Neural progenitor cell (in vitro differentiated cells): Measurements from ENCODE around the gene GDF2.

Source experiments
- EZH2 ChIP-seq: fragments of 200-600 bp; sonication (generic); IDR thresholded peaks from 2 replicates; pipeline ENCODE4 v1.6.1; 2017; ENCODE audit warnings: antibody characterized with exemption, mild to moderate bottlenecking, moderate library complexity
- TF ChIP-seq, protein P1 (sequence below): fragments of 200-600 bp; sonication (generic); IDR thresholded peaks from 2 replicates; pipeline ENCODE4 v1.5.1; 2017; ENCODE audit warnings: antibody characterized with exemption, mild to moderate bottlenecking

DNA sequence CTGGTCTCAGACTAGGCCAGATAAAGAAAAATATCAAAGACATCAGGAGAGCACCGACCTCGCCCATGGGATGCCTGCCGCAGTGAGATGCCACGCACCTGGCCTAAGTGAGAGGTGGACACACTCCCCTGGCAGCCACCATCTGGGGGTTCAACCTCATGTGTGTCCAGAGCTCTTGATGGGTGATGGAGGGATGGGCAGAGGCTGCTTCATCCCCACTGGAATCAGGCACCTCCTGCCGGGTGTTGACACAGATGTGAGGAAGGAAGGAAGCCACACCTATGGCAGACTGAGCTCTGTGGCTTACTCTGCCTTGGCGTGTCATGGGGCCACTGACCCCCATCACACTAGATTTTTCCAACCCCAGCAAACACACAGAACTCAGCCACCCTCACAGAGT, 50.5 kb downstream of the GDF2 start:
- TF ChIP-seq, protein P1, sequence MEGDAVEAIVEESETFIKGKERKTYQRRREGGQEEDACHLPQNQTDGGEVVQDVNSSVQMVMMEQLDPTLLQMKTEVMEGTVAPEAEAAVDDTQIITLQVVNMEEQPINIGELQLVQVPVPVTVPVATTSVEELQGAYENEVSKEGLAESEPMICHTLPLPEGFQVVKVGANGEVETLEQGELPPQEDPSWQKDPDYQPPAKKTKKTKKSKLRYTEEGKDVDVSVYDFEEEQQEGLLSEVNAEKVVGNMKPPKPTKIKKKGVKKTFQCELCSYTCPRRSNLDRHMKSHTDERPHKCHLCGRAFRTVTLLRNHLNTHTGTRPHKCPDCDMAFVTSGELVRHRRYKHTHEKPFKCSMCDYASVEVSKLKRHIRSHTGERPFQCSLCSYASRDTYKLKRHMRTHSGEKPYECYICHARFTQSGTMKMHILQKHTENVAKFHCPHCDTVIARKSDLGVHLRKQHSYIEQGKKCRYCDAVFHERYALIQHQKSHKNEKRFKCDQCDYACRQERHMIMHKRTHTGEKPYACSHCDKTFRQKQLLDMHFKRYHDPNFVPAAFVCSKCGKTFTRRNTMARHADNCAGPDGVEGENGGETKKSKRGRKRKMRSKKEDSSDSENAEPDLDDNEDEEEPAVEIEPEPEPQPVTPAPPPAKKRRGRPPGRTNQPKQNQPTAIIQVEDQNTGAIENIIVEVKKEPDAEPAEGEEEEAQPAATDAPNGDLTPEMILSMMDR, result no peak
- no peak for TF ChIP-seq EZH2
